ENCODE results near the gene WNT6.

DNA sequence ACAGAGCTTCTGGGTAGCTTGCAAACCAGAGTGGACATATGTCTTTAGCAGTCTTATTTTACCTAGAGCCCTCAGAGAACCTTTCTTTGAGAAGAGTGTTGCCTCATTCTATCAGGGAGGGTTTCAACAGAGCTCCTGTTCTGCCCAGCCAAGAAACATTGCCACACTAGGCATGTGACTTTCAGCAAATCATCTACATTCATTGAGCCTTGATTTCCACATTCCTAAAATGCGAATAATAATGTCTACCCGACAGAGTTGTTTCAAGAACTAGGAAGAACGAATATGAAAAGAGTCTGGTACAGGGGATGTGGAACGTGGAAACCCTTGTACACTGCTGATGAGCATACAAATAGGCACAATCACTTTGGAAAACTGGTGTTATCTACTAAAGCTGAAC is 20.2 kb upstream of the WNT6 start:
- TF ChIP-seq CTCF (conservative IDR thresholded peaks at IDR 0.05) (no peak), EZH2 (IDR thresholded peaks at IDR 0.05; ENCODE audit: low read depth) (no peak)

All from PC-9 (cell line).